ENCODE data around the gene C2orf78. TPM values are rescaled to one million over a fixed set of nuclear protein-coding genes. Genes with fewer than 3 reads are reported as not detected.

Gene C2orf78
- polyA plus RNA-seq, 1 donor from 2014 or later: not detected

DNA sequence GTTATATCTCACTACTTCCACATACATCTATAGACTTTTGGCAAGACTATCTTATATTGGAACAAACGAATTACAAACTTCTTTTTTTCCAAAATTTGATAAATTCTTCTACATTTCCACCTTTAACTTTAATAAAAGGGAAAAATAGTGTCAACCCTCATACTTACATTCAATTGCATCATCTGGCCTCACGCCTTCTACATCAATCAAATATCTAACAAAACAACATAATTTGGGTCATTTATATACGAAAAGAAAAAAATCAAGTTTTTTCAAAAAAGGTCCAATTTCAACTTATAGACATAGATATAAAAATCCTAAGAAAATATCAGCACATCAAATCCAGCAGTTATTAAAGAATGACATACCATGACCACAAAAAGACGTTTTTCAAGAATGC lies 17.0 kb upstream of the C2orf78 start:
- Histone ChIP-seq H3K4me2 (ENCODE audit: low read length) (no peak overlapping the region), H3F3A (ENCODE audit: insufficient read depth, low read length, poor library complexity, severe bottlenecking) (no peaks in the 10 kb centered on the region), H3K9me3 (ENCODE audit: low read length) (no peaks in the 10 kb centered on the region), H4K20me1 (ENCODE audit: insufficient read depth) (no peaks in the 10 kb centered on the region), H3K27ac (ENCODE audit: low read length) (no peak overlapping the region), H3K79me2 (replicated peaks; ENCODE audit: insufficient read depth, low read length) (no peaks in the 10 kb centered on the region), H3K36me3 (ENCODE audit: insufficient read depth, low read length) (peaks cover 13% of the 10 kb centered on the region), H3K27me3 (ENCODE audit: insufficient read depth, low read depth, low read length) (no peaks in the 10 kb centered on the region), H3K4me3 (ENCODE audit: low read length) (no peak overlapping the region), H2AFZ (ENCODE audit: low read depth, low read length) (no peak overlapping the region), H3K9ac (ENCODE audit: low read length) (no peak overlapping the region), H3K9me2 (ENCODE audit: insufficient read depth, low read length) (no peaks in the 10 kb centered on the region)
- TF ChIP-seq, protein P1, sequence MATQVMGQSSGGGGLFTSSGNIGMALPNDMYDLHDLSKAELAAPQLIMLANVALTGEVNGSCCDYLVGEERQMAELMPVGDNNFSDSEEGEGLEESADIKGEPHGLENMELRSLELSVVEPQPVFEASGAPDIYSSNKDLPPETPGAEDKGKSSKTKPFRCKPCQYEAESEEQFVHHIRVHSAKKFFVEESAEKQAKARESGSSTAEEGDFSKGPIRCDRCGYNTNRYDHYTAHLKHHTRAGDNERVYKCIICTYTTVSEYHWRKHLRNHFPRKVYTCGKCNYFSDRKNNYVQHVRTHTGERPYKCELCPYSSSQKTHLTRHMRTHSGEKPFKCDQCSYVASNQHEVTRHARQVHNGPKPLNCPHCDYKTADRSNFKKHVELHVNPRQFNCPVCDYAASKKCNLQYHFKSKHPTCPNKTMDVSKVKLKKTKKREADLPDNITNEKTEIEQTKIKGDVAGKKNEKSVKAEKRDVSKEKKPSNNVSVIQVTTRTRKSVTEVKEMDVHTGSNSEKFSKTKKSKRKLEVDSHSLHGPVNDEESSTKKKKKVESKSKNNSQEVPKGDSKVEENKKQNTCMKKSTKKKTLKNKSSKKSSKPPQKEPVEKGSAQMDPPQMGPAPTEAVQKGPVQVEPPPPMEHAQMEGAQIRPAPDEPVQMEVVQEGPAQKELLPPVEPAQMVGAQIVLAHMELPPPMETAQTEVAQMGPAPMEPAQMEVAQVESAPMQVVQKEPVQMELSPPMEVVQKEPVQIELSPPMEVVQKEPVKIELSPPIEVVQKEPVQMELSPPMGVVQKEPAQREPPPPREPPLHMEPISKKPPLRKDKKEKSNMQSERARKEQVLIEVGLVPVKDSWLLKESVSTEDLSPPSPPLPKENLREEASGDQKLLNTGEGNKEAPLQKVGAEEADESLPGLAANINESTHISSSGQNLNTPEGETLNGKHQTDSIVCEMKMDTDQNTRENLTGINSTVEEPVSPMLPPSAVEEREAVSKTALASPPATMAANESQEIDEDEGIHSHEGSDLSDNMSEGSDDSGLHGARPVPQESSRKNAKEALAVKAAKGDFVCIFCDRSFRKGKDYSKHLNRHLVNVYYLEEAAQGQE (IDR thresholded peaks at IDR 0.05; ENCODE audit: borderline replicate concordance): no peak
- TF ChIP-seq EZH2 (IDR thresholded peaks at IDR 0.05; ENCODE audit: borderline replicate concordance, insufficient read depth, low read length, poor library complexity, severe bottlenecking) (no peak), MXI1 (conservative IDR thresholded peaks at IDR 0.05; ENCODE audit: poor library complexity, severe bottlenecking) (no peak), TAF1 (IDR thresholded peaks at IDR 0.05; ENCODE audit: low read depth) (no peak), POLR2AphosphoS5 (IDR thresholded peaks at IDR 0.05) (no peak), RAD21 (conservative IDR thresholded peaks at IDR 0.05) (no peak), EP300 (conservative IDR thresholded peaks at IDR 0.05; ENCODE audit: poor library complexity, severe bottlenecking) (no peak), SMC3 (conservative IDR thresholded peaks at IDR 0.05; ENCODE audit: poor library complexity) (no peak)
- TF ChIP-seq, protein P2, sequence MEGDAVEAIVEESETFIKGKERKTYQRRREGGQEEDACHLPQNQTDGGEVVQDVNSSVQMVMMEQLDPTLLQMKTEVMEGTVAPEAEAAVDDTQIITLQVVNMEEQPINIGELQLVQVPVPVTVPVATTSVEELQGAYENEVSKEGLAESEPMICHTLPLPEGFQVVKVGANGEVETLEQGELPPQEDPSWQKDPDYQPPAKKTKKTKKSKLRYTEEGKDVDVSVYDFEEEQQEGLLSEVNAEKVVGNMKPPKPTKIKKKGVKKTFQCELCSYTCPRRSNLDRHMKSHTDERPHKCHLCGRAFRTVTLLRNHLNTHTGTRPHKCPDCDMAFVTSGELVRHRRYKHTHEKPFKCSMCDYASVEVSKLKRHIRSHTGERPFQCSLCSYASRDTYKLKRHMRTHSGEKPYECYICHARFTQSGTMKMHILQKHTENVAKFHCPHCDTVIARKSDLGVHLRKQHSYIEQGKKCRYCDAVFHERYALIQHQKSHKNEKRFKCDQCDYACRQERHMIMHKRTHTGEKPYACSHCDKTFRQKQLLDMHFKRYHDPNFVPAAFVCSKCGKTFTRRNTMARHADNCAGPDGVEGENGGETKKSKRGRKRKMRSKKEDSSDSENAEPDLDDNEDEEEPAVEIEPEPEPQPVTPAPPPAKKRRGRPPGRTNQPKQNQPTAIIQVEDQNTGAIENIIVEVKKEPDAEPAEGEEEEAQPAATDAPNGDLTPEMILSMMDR (IDR thresholded peaks at IDR 0.05; ENCODE audit: poor library complexity, severe bottlenecking): no peak

DNA sequence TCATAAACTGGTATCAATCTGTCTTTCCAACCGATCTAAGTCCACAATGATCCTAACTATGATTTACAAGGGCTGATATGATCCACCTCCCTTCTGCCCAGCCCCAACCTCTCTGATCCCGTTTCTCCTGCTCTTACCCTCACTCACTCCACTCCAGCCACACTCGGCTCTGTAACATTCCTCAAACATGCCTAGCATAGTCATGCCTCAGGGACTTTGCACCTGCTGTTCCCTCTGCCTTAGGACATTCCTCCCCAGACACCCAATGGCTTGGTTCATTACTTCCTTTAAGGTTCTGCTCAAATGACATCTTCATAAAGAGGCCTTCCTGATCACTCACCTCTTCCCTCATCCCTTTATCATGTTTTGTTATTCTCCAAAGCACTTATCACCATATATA lies 13.3 kb upstream of the C2orf78 start:
- H3K9ac ChIP-seq (ENCODE audit: low read length): no peak overlapping the region
- TF ChIP-seq, protein P1 (IDR thresholded peaks at IDR 0.05; ENCODE audit: borderline replicate concordance): no peak
- no peak for TF ChIP-seq EP300 (conservative IDR thresholded peaks at IDR 0.05; ENCODE audit: poor library complexity, severe bottlenecking)
- TF ChIP-seq POLR2AphosphoS5 (IDR thresholded peaks at IDR 0.05): no peak
- TF ChIP-seq, protein P2 (IDR thresholded peaks at IDR 0.05; ENCODE audit: poor library complexity, severe bottlenecking): no peak
- no peak for TF ChIP-seq RAD21 (conservative IDR thresholded peaks at IDR 0.05)
- no peak for TF ChIP-seq MXI1 (conservative IDR thresholded peaks at IDR 0.05; ENCODE audit: poor library complexity, severe bottlenecking)
- TF ChIP-seq SMC3 (conservative IDR thresholded peaks at IDR 0.05; ENCODE audit: poor library complexity): no peak
- no peak for TF ChIP-seq TAF1 (IDR thresholded peaks at IDR 0.05; ENCODE audit: low read depth)
- TF ChIP-seq EZH2 (IDR thresholded peaks at IDR 0.05; ENCODE audit: borderline replicate concordance, insufficient read depth, low read length, poor library complexity, severe bottlenecking): no peak
- no peaks in the 10 kb centered on the region for H3K27me3 ChIP-seq (ENCODE audit: insufficient read depth, low read depth, low read length)
- H3K4me2 ChIP-seq (ENCODE audit: low read length): no peak overlapping the region
- H3F3A ChIP-seq (ENCODE audit: insufficient read depth, low read length, poor library complexity, severe bottlenecking): no peaks in the 10 kb centered on the region
- H4K20me1 ChIP-seq (ENCODE audit: insufficient read depth): no peaks in the 10 kb centered on the region
- H3K79me2 ChIP-seq (replicated peaks; ENCODE audit: insufficient read depth, low read length): no peaks in the 10 kb centered on the region
- peaks cover 8% of the 10 kb centered on the region for H3K36me3 ChIP-seq (ENCODE audit: insufficient read depth, low read length)
- H2AFZ ChIP-seq (ENCODE audit: low read depth, low read length): no peak overlapping the region
- H3K9me2 ChIP-seq (ENCODE audit: insufficient read depth, low read length): no peaks in the 10 kb centered on the region
- H3K9me3 ChIP-seq (ENCODE audit: low read length): no peaks in the 10 kb centered on the region
- no peak overlapping the region for H3K27ac ChIP-seq (ENCODE audit: low read length)
- no peak overlapping the region for H3K4me3 ChIP-seq (ENCODE audit: low read length)
